ENCODE measurements around the gene OSBPL8. TPM values are rescaled to one million over a fixed set of nuclear protein-coding genes. Genes with fewer than 3 reads are reported as not detected.
A peak's percentile ranks its signal among the peaks of the same experiment; 100 is the strongest.

OSBPL8 gene
- total RNA-seq, 1 experiment from 2014 or later, result 81.7 TPM

GRCh38 chr12:76457010-76457409, 102.6 kb downstream of the OSBPL8 start (continued):
- no peak for TF ChIP-seq ZNF532 (CRISPR knock-in tag; IDR thresholded peaks at IDR 0.05; ENCODE audit: borderline replicate concordance)
- TF ChIP-seq, protein P1, sequence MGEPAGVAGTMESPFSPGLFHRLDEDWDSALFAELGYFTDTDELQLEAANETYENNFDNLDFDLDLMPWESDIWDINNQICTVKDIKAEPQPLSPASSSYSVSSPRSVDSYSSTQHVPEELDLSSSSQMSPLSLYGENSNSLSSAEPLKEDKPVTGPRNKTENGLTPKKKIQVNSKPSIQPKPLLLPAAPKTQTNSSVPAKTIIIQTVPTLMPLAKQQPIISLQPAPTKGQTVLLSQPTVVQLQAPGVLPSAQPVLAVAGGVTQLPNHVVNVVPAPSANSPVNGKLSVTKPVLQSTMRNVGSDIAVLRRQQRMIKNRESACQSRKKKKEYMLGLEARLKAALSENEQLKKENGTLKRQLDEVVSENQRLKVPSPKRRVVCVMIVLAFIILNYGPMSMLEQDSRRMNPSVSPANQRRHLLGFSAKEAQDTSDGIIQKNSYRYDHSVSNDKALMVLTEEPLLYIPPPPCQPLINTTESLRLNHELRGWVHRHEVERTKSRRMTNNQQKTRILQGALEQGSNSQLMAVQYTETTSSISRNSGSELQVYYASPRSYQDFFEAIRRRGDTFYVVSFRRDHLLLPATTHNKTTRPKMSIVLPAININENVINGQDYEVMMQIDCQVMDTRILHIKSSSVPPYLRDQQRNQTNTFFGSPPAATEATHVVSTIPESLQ (CRISPR knock-in tag; IDR thresholded peaks at IDR 0.05), result no peak
- no peak for TF ChIP-seq MYBL2 (CRISPR knock-in tag; IDR thresholded peaks at IDR 0.05)
- no peak for TF ChIP-seq ZNF263 (CRISPR knock-in tag; IDR thresholded peaks at IDR 0.05; ENCODE audit: low read depth)
- no peak for TF ChIP-seq TEAD1 (CRISPR knock-in tag; IDR thresholded peaks at IDR 0.05)
- TF ChIP-seq, protein P2, sequence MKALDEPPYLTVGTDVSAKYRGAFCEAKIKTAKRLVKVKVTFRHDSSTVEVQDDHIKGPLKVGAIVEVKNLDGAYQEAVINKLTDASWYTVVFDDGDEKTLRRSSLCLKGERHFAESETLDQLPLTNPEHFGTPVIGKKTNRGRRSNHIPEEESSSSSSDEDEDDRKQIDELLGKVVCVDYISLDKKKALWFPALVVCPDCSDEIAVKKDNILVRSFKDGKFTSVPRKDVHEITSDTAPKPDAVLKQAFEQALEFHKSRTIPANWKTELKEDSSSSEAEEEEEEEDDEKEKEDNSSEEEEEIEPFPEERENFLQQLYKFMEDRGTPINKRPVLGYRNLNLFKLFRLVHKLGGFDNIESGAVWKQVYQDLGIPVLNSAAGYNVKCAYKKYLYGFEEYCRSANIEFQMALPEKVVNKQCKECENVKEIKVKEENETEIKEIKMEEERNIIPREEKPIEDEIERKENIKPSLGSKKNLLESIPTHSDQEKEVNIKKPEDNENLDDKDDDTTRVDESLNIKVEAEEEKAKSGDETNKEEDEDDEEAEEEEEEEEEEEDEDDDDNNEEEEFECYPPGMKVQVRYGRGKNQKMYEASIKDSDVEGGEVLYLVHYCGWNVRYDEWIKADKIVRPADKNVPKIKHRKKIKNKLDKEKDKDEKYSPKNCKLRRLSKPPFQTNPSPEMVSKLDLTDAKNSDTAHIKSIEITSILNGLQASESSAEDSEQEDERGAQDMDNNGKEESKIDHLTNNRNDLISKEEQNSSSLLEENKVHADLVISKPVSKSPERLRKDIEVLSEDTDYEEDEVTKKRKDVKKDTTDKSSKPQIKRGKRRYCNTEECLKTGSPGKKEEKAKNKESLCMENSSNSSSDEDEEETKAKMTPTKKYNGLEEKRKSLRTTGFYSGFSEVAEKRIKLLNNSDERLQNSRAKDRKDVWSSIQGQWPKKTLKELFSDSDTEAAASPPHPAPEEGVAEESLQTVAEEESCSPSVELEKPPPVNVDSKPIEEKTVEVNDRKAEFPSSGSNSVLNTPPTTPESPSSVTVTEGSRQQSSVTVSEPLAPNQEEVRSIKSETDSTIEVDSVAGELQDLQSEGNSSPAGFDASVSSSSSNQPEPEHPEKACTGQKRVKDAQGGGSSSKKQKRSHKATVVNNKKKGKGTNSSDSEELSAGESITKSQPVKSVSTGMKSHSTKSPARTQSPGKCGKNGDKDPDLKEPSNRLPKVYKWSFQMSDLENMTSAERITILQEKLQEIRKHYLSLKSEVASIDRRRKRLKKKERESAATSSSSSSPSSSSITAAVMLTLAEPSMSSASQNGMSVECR (CRISPR knock-in tag; IDR thresholded peaks at IDR 0.05; ENCODE audit: borderline replicate concordance), result no peak

DNA sequence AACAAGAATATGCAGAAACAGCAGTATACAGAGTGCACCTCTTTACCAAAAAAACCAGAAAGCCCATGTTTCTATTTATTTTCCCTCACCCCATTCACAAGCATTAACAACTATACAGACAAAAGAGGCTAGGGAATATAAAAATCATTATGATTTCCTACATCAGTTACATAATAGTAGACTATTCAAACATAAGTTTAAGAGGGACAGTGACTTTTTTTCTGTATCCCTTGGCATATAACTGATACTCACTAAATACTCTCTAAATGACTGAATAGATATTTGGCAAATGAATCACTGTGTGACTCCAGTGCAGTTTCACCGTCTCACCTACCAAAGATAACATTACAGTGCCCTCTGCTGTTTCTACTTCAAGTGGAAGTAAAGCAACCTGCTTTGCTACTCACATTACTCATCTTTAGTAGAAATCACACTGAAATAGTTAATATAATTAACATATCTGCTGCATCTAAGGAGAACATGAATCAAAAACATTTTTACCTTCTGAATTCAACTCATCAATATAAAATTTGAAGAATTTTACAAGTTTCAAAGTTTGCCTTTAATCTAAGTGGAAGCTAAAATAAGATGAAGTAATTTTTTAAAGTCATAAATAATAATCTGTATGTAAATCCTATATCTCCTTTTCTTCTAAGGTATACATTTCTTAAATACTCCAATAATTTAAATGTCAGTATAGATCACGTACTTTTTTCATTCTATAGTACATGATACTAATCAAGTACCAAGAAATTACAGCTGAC, 103.8 kb downstream of the OSBPL8 start:
- POLR2A ChIA-PET, result no interaction called here
- ATAC-seq (peak; percentile 81), DNase-seq (ENCODE audit: low spot score) (no peak)
- no peaks in the 10 kb centered on the region for H3K9me3 Mint-ChIP-seq
- CTCF ChIA-PET, result interaction anchor here (0.7 to 1.6 kb wide), 7 partner anchors 9 to 423 kb away, joined by 3 to 7 read pairs (median 4); partner anchors contain the start of gene BBS10
- H3K36me3 Mint-ChIP-seq, result peaks cover under 1% of the 10 kb centered on the region; the same call in 1 of the 2 replicates
- no peak overlapping the region for H3K4me3 Mint-ChIP-seq
- TF ChIP-seq CTCF (IDR thresholded peaks at IDR 0.05) (peak; percentile 13; the same call in 1 of the 2 replicates), ZNF416 (CRISPR knock-in tag; IDR thresholded peaks at IDR 0.05) (no peak)
- no peaks in the 10 kb centered on the region for H3K27me3 Mint-ChIP-seq (ENCODE audit: low read depth)
- H3K27ac Mint-ChIP-seq, result no peak overlapping the region
- H3K4me1 Mint-ChIP-seq, result peaks cover 13% of the 10 kb centered on the region

GRCh38 chr12:76451528-76451927, 108.0 kb downstream of the OSBPL8 start:
- no peaks in the 10 kb centered on the region for H3K27me3 Mint-ChIP-seq (ENCODE audit: low read depth)
- TF ChIP-seq NFATC4 (CRISPR knock-in tag; IDR thresholded peaks at IDR 0.05) (no peak), ZNF423 (CRISPR knock-in tag; IDR thresholded peaks at IDR 0.05) (no peak), ESRRA (CRISPR knock-in tag; IDR thresholded peaks at IDR 0.05; ENCODE audit: borderline replicate concordance) (no peak)
- TF ChIP-seq, protein P3, sequence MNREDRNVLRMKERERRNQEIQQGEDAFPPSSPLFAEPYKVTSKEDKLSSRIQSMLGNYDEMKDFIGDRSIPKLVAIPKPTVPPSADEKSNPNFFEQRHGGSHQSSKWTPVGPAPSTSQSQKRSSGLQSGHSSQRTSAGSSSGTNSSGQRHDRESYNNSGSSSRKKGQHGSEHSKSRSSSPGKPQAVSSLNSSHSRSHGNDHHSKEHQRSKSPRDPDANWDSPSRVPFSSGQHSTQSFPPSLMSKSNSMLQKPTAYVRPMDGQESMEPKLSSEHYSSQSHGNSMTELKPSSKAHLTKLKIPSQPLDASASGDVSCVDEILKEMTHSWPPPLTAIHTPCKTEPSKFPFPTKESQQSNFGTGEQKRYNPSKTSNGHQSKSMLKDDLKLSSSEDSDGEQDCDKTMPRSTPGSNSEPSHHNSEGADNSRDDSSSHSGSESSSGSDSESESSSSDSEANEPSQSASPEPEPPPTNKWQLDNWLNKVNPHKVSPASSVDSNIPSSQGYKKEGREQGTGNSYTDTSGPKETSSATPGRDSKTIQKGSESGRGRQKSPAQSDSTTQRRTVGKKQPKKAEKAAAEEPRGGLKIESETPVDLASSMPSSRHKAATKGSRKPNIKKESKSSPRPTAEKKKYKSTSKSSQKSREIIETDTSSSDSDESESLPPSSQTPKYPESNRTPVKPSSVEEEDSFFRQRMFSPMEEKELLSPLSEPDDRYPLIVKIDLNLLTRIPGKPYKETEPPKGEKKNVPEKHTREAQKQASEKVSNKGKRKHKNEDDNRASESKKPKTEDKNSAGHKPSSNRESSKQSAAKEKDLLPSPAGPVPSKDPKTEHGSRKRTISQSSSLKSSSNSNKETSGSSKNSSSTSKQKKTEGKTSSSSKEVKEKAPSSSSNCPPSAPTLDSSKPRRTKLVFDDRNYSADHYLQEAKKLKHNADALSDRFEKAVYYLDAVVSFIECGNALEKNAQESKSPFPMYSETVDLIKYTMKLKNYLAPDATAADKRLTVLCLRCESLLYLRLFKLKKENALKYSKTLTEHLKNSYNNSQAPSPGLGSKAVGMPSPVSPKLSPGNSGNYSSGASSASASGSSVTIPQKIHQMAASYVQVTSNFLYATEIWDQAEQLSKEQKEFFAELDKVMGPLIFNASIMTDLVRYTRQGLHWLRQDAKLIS (CRISPR knock-in tag; IDR thresholded peaks at IDR 0.05; ENCODE audit: borderline replicate concordance), result no peak
- TF ChIP-seq, protein P4, sequence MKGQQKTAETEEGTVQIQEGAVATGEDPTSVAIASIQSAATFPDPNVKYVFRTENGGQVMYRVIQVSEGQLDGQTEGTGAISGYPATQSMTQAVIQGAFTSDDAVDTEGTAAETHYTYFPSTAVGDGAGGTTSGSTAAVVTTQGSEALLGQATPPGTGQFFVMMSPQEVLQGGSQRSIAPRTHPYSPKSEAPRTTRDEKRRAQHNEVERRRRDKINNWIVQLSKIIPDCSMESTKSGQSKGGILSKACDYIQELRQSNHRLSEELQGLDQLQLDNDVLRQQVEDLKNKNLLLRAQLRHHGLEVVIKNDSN (CRISPR knock-in tag; IDR thresholded peaks at IDR 0.05), result no peak

More at GRCh38 chr12:76451528-76451927, 108.0 kb downstream of the OSBPL8 start:
- H3K4me1 Mint-ChIP-seq, result 0 out of 2 replicates have a peak, but pooled peaks cover 3% of the 10 kb centered on the region
- ATAC-seq (no peak), DNase-seq (ENCODE audit: low spot score) (no peak)
- ChIA-PET POLR2A (no interaction called here), CTCF (no interaction called here)
- H3K4me3 Mint-ChIP-seq, result no peak overlapping the region
- no peak overlapping the region for H3K27ac Mint-ChIP-seq
- H3K9me3 Mint-ChIP-seq, result no peaks in the 10 kb centered on the region
- H3K36me3 Mint-ChIP-seq, result peaks cover 6% of the 10 kb centered on the region

Data from WTC11 (cell line).